ENCODE data around the gene OLFML2B.
"Not testable (repeated sequence)": the region's sequence is repeated elsewhere in the genome, so short reads cannot be mapped to it uniquely, and the experiment has no call there.

The OLFML2B gene

GRCh38 chr1:162056043-162056442, 32.4 kb upstream of the OLFML2B start:
- H3K27me3 Mint-ChIP-seq, result peaks cover 38 to 65% of the 10 kb centered on the region in 2 donors
- H3K4me3 Mint-ChIP-seq, result no peak overlapping the region
- ATAC-seq (replicated peaks), result peak; percentile 45
- no peaks in the 10 kb centered on the region for H3K9me3 Mint-ChIP-seq
- no peaks in the 10 kb centered on the region for H3K4me1 Mint-ChIP-seq (ENCODE audit: low read depth in 2 of 2)
- no peaks in the 10 kb centered on the region for H3K36me3 Mint-ChIP-seq (ENCODE audit: insufficient read depth)
- no peak overlapping the region for H3K27ac Mint-ChIP-seq
- peak in 2 of 3 experiments; percentile 15 to 23 for DNase-seq

- Mint-ChIP-seq H3K4me3 (no peak overlapping the region), H3K4me1 (ENCODE audit: low read depth in 2 of 2) (no peaks in the 10 kb centered on the region), H3K27ac (no peak overlapping the region), H3K27me3 (peaks cover 31 to 57% of the 10 kb centered on the region in 2 donors), H3K9me3 (no peaks in the 10 kb centered on the region), H3K36me3 (ENCODE audit: insufficient read depth) (no peaks in the 10 kb centered on the region)
- ATAC-seq (replicated peaks), result no peak
- no peak for DNase-seq
Observed at GRCh38 chr1:162055062-162055461, 31.4 kb upstream of the OLFML2B start.

- not testable (repeated sequence) for H3K9me3 Mint-ChIP-seq; DNase-seq; H3K27ac Mint-ChIP-seq; H3K36me3 Mint-ChIP-seq (ENCODE audit: insufficient read depth); ATAC-seq (replicated peaks); H3K4me3 Mint-ChIP-seq; H3K4me1 Mint-ChIP-seq (ENCODE audit: low read depth in 2 of 2)
- H3K27me3 Mint-ChIP-seq, result peaks cover 25 to 48% of the 10 kb centered on the region in 2 donors
Observed at GRCh38 chr1:162053949-162054348, 30.3 kb upstream of the OLFML2B start.

GRCh38 chr1:162046921-162047320, 23.3 kb upstream of the OLFML2B start:
- Mint-ChIP-seq H3K9me3 (no peaks in the 10 kb centered on the region), H3K36me3 (ENCODE audit: insufficient read depth) (no peaks in the 10 kb centered on the region)
- no peak for ATAC-seq (replicated peaks)

GRCh38 chr1:162042361-162042760, 18.7 kb upstream of the OLFML2B start:
- ATAC-seq (replicated peaks) (no peak), DNase-seq (no peak)
- Mint-ChIP-seq H3K27ac (no peak overlapping the region), H3K4me1 (ENCODE audit: low read depth in 2 of 2) (no peaks in the 10 kb centered on the region), H3K9me3 (no peaks in the 10 kb centered on the region), H3K4me3 (no peak overlapping the region), H3K27me3 (peaks cover 49 to 50% of the 10 kb centered on the region in 2 donors), H3K36me3 (ENCODE audit: insufficient read depth) (no peaks in the 10 kb centered on the region)

More at GRCh38 chr1:162046921-162047320, 23.3 kb upstream of the OLFML2B start:
- no peak overlapping the region for H3K4me3 Mint-ChIP-seq
- no peaks in the 10 kb centered on the region for H3K4me1 Mint-ChIP-seq (ENCODE audit: low read depth in 2 of 2)
- no peak overlapping the region for H3K27ac Mint-ChIP-seq
- DNase-seq, result no peak
- H3K27me3 Mint-ChIP-seq, result peaks cover 3 to 6% of the 10 kb centered on the region in 2 donors

GRCh38 chr1:162040657-162041056, 17.0 kb upstream of the OLFML2B start:
- Mint-ChIP-seq H3K4me1 (ENCODE audit: low read depth in 2 of 2) (no peaks in the 10 kb centered on the region), H3K4me3 (no peak overlapping the region), H3K36me3 (ENCODE audit: insufficient read depth) (no peaks in the 10 kb centered on the region), H3K27me3 (peaks cover 55 to 57% of the 10 kb centered on the region in 2 donors), H3K27ac (no peak overlapping the region), H3K9me3 (no peaks in the 10 kb centered on the region)
- ATAC-seq (replicated peaks), result no peak
- DNase-seq, result no peak

- no peak for ATAC-seq (replicated peaks)
- Mint-ChIP-seq H3K4me1 (ENCODE audit: low read depth in 2 of 2) (no peaks in the 10 kb centered on the region), H3K27me3 (peaks cover 55 to 57% of the 10 kb centered on the region in 2 donors), H3K9me3 (no peaks in the 10 kb centered on the region), H3K27ac (no peak overlapping the region), H3K4me3 (no peak overlapping the region), H3K36me3 (ENCODE audit: insufficient read depth) (no peaks in the 10 kb centered on the region)
- no peak for DNase-seq
Observed at GRCh38 chr1:162040001-162040400, 16.3 kb upstream of the OLFML2B start.

- no peaks in the 10 kb centered on the region for H3K4me1 Mint-ChIP-seq (ENCODE audit: low read depth in 2 of 2)
- H3K9me3 Mint-ChIP-seq, result no peaks in the 10 kb centered on the region
- no peak overlapping the region for H3K4me3 Mint-ChIP-seq
- no peaks in the 10 kb centered on the region for H3K36me3 Mint-ChIP-seq (ENCODE audit: insufficient read depth)
- ATAC-seq (replicated peaks), result no peak
- peaks cover 60 to 64% of the 10 kb centered on the region in 2 donors for H3K27me3 Mint-ChIP-seq
- H3K27ac Mint-ChIP-seq, result no peak overlapping the region
- DNase-seq, result no peak
Observed at GRCh38 chr1:162038624-162039023, 15.0 kb upstream of the OLFML2B start.

- Mint-ChIP-seq H3K4me1 (ENCODE audit: low read depth in 2 of 2) (no peaks in the 10 kb centered on the region), H3K9me3 (no peaks in the 10 kb centered on the region), H3K27ac (no peak overlapping the region), H3K4me3 (no peak overlapping the region), H3K36me3 (ENCODE audit: insufficient read depth) (no peaks in the 10 kb centered on the region), H3K27me3 (peaks cover 66 to 68% of the 10 kb centered on the region in 2 donors)
- ATAC-seq (replicated peaks), result no peak
- DNase-seq, result no peak
Observed at GRCh38 chr1:162036163-162036562, 12.5 kb upstream of the OLFML2B start.

- Mint-ChIP-seq H3K4me1 (ENCODE audit: low read depth in 2 of 2) (no peaks in the 10 kb centered on the region), H3K27me3 (peaks cover 66% of the 10 kb centered on the region in 2 donors), H3K27ac (no peak overlapping the region), H3K36me3 (ENCODE audit: insufficient read depth) (no peaks in the 10 kb centered on the region), H3K4me3 (no peak overlapping the region), H3K9me3 (no peaks in the 10 kb centered on the region)
- DNase-seq, result no peak
- no peak for ATAC-seq (replicated peaks)
Observed at GRCh38 chr1:162035241-162035640, 11.6 kb upstream of the OLFML2B start.

GRCh38 chr1:162033428-162033827, 9.8 kb upstream of the OLFML2B start:
- H3K4me1 Mint-ChIP-seq (ENCODE audit: low read depth in 2 of 2), result no peaks in the 10 kb centered on the region
- peaks cover 56 to 57% of the 10 kb centered on the region in 2 donors for H3K27me3 Mint-ChIP-seq
- H3K36me3 Mint-ChIP-seq (ENCODE audit: insufficient read depth), result no peaks in the 10 kb centered on the region
- ATAC-seq (replicated peaks) (no peak), DNase-seq (no peak)
- H3K27ac Mint-ChIP-seq, result no peak overlapping the region
- H3K4me3 Mint-ChIP-seq, result no peak overlapping the region
- H3K9me3 Mint-ChIP-seq, result no peaks in the 10 kb centered on the region

GRCh38 chr1:162030759-162031280, 7.2 kb upstream of the OLFML2B start:
- no peak for ATAC-seq (replicated peaks)
- Mint-ChIP-seq H3K27ac (no peak overlapping the region), H3K4me1 (ENCODE audit: low read depth in 2 of 2) (no peaks in the 10 kb centered on the region), H3K9me3 (no peaks in the 10 kb centered on the region), H3K36me3 (ENCODE audit: insufficient read depth) (no peaks in the 10 kb centered on the region), H3K27me3 (peaks cover 62 to 64% of the 10 kb centered on the region in 2 donors), H3K4me3 (no peak overlapping the region)
- no peak for DNase-seq

- no peak overlapping the region for H3K27ac Mint-ChIP-seq
- H3K9me3 Mint-ChIP-seq, result no peaks in the 10 kb centered on the region
- H3K27me3 Mint-ChIP-seq, result peaks cover 71 to 76% of the 10 kb centered on the region in 2 donors
- DNase-seq (no peak), ATAC-seq (replicated peaks) (no peak)
- H3K4me3 Mint-ChIP-seq, result no peak overlapping the region
- H3K36me3 Mint-ChIP-seq (ENCODE audit: insufficient read depth), result no peaks in the 10 kb centered on the region
- H3K4me1 Mint-ChIP-seq (ENCODE audit: low read depth in 2 of 2), result peaks cover 4 to 5% of the 10 kb centered on the region in 2 donors
Observed at GRCh38 chr1:162029157-162029556, 5.5 kb upstream of the OLFML2B start.

GRCh38 chr1:162028726-162029125, 5.1 kb upstream of the OLFML2B start:
- Mint-ChIP-seq H3K27ac (no peak overlapping the region), H3K4me3 (no peak overlapping the region), H3K36me3 (ENCODE audit: insufficient read depth) (no peaks in the 10 kb centered on the region), H3K4me1 (ENCODE audit: low read depth in 2 of 2) (peaks cover 5 to 6% of the 10 kb centered on the region in 2 donors), H3K27me3 (peaks cover 68 to 76% of the 10 kb centered on the region in 2 donors), H3K9me3 (no peaks in the 10 kb centered on the region)
- no peak for DNase-seq
- no peak for ATAC-seq (replicated peaks)

Data from effector memory CD8-positive, alpha-beta T cell (primary cell).